Prostate gland (tissue), 2 donors: ENCODE results near the gene MYO5A. TPM values are rescaled to one million over a fixed set of nuclear protein-coding genes. Genes with fewer than 3 reads are reported as not detected.
"Not testable (repeated sequence)": the region's sequence is repeated elsewhere in the genome, so short reads cannot be mapped to it uniquely, and the experiment has no call there.

Experiments
- DNase-seq: peaks from one replicate; pipeline ENCODE4 v3.0.0-alpha.2; 2019; ENCODE audit warnings: low spot score
- H3K27ac ChIP-seq, 2 donors: fragments of 200-600 bp; sonication (generic); 2 replicates each; pipeline ENCODE4 v1.5.1; 2017 to 2019
- H3K27me3 ChIP-seq: fragments of 200-600 bp; sonication (generic); replicated peaks from 2 replicates; pipeline ENCODE4 v1.5.1; 2019; ENCODE audit not compliant: insufficient read depth
- H3K36me3 ChIP-seq, 2 donors: fragments of 200-600 bp; sonication (generic); 1 replicate in 1 of 2; 2 replicates in 1 of 2; pipeline versions ENCODE4 v1.5.1 to v1.8.1; 2017 to 2019
- H3K4me1 ChIP-seq: fragments of 200-600 bp; sonication (generic); replicated peaks from 2 replicates; pipeline ENCODE4 v1.5.1; 2019
- H3K4me3 ChIP-seq, 2 donors: fragments of 200-600 bp; sonication (generic); 2 replicates each; pipeline ENCODE4 v1.5.1; 2017 to 2019
- H3K9me3 ChIP-seq: fragments of 200-600 bp; sonication (generic); 2 replicates; pipeline ENCODE4 v1.5.1; 2017
- POLR2A ChIP-seq: fragments of 450-650 bp; IDR thresholded peaks from one replicate; pipeline ENCODE4 v1.6.1; 2016; ENCODE audit warnings: antibody characterized with exemption, mild to moderate bottlenecking
- POLR2AphosphoS5 ChIP-seq: sonication (generic); formaldehyde crosslinking; IDR thresholded peaks from one replicate; pipeline ENCODE4 v1.6.1; 2017; ENCODE audit warnings: antibody characterized with exemption
- WGBS: methylation state at CpG from one replicate; pipeline ENCODE4 v1.1.5; 2018; 5-methylcytosine and 5-hydroxymethylcytosine counted together
- intact Hi-C: fragments of 100-400 bp; cut with DNase I; formaldehyde crosslinking; loops from one replicate; pipeline ENCODE4 v1.14.2; 2022
- total RNA-seq, 2 donors: library from RNA; depleted of rRNA; stranded (reverse); fragments of >200 nt; gene quantifications; one replicate each; pipeline ENCODE4 v1.1.0, GENCODE V29; 2016
- TF ChIP-seq, protein P1 (sequence below), 4 experiments: fragments of 200-600 bp in 2 of 4; fragments of 450-650 bp in 2 of 4; sonication (generic) in 2 of 4; IDR thresholded peaks; 1 replicate in 3 of 4; 2 replicates in 1 of 4; pipeline ENCODE4 v1.5.1; 2016 to 2019; ENCODE audit warnings: antibody characterized with exemption in 4 of 4, mild to moderate bottlenecking in 2 of 4, moderate library complexity in 2 of 4

Gene MYO5A
- total RNA-seq, 2 donors from 2014 or later = 24.9 to 41.9 TPM

DNA sequence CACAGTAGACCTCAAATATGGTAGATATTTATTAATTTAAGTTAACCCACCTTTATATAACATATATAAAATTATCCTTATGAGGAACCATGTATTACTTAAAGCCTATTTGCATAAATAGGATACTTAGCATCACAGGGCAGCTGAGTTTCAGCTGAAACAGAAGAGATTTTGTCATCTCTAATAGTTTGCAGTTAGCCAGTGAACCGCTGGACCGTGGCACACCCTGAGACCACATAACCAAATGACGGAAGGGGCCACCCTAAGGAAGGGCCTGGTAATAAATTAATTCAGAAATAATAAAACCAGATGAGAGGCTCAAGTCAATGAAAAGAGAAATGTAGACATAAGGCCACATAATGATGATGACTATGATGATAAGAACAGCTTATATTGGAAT, 107.7 kb downstream of the MYO5A start:
- Histone ChIP-seq H3K27ac (no peak overlapping the region), H3K27me3 (no peaks in the 10 kb centered on the region), H3K36me3 (no peaks in the 10 kb centered on the region), H3K4me3 (no peak overlapping the region), H3K9me3 (no peaks in the 10 kb centered on the region), H3K4me1 (no peaks in the 10 kb centered on the region)
- 91% methylated on average over 3 of the region's 3 CpGs for WGBS
- TF ChIP-seq POLR2A = no peak
- no peak for TF ChIP-seq POLR2AphosphoS5
- TF ChIP-seq, protein P1, sequence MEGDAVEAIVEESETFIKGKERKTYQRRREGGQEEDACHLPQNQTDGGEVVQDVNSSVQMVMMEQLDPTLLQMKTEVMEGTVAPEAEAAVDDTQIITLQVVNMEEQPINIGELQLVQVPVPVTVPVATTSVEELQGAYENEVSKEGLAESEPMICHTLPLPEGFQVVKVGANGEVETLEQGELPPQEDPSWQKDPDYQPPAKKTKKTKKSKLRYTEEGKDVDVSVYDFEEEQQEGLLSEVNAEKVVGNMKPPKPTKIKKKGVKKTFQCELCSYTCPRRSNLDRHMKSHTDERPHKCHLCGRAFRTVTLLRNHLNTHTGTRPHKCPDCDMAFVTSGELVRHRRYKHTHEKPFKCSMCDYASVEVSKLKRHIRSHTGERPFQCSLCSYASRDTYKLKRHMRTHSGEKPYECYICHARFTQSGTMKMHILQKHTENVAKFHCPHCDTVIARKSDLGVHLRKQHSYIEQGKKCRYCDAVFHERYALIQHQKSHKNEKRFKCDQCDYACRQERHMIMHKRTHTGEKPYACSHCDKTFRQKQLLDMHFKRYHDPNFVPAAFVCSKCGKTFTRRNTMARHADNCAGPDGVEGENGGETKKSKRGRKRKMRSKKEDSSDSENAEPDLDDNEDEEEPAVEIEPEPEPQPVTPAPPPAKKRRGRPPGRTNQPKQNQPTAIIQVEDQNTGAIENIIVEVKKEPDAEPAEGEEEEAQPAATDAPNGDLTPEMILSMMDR (IDR thresholded peaks at IDR 0.05) = no peak
- no peak for DNase-seq
- intact Hi-C loops = no loop called here

DNA sequence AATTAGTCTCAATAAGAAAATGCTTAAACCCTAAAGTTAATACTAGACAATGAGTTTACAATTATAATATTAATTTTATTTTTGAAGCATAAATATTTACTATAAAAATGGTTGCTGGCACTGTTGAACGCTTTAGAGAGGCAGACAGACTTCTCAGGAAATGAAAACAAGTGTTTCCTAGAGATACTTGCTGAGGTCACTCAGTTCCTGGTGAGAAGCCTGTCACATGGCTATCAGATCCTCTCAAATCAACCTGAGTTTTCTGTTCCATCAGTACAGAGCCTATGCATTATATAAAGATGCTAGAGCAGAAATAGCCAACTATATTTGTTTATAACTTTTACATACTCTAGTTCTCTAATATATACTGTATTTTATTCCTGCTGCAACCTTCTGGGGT, 109.2 kb downstream of the MYO5A start:
- H3K27ac ChIP-seq = no peak overlapping the region
- no peak for TF ChIP-seq POLR2A
- TF ChIP-seq, protein P1 (IDR thresholded peaks at IDR 0.05) = no peak
- TF ChIP-seq POLR2AphosphoS5 = no peak
- H3K27me3 ChIP-seq = no peaks in the 10 kb centered on the region
- no peaks in the 10 kb centered on the region for H3K36me3 ChIP-seq
- intact Hi-C loops = no loop called here
- no peak for DNase-seq
- 67% methylated on average over 1 of the region's 1 CpG for WGBS
- H3K4me3 ChIP-seq = no peak overlapping the region
- no peaks in the 10 kb centered on the region for H3K4me1 ChIP-seq
- no peaks in the 10 kb centered on the region for H3K9me3 ChIP-seq

DNA sequence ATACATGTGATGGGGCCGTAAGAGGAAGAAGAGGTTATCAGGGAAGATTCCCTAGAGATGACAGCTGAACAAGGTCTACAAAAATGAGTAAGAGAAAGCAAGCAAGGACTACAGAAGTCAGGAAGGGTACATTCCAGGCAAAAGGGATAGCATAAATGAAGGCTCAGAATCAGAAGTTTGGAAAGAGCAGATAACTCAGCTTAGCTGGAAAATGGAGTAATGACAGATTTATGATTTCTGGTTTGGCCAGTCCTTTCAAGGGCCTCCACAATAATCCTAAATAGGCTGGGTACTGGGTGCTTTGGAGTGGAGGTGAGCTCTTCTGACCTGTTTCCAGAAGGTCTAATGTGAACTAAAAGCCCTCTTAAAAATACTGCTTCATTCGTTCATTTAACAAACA, 110.7 kb downstream of the MYO5A start:
- H3K9me3 ChIP-seq = no peaks in the 10 kb centered on the region
- no peaks in the 10 kb centered on the region for H3K4me1 ChIP-seq
- H3K27ac ChIP-seq = no peak overlapping the region
- 86% methylated on average over 2 of the region's 2 CpGs for WGBS
- intact Hi-C loops = no loop called here
- no peak overlapping the region for H3K4me3 ChIP-seq
- H3K27me3 ChIP-seq = no peaks in the 10 kb centered on the region
- no peak for DNase-seq
- no peaks in the 10 kb centered on the region for H3K36me3 ChIP-seq
- TF ChIP-seq POLR2AphosphoS5 (no peak), POLR2A (no peak)
- TF ChIP-seq, protein P1 (IDR thresholded peaks at IDR 0.05) = no peak

DNA sequence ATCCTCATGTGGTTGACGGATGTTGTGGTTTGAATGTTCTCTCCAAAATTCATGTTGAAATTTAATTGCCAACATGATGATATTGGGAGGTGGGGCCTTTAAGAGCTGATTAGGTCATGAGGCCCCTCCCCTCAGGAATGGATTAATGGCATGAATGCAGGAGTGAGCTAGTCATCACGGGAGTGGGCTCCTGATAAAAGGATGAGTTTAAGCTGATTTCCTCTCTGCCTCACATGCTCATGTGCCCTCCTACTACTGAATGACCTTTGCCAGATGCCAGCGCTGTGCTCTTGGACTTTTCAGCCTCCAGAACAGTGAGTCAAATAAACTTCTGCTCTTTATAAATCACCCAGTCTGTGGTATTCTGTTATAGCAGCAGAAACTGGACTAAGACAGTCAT, 111.2 kb downstream of the MYO5A start:
- DNase-seq = no peak
- TF ChIP-seq POLR2AphosphoS5 = no peak
- TF ChIP-seq, protein P1 (IDR thresholded peaks at IDR 0.05) = no peak
- TF ChIP-seq POLR2A = no peak
- Histone ChIP-seq H3K9me3 (no peaks in the 10 kb centered on the region), H3K27ac (no peak overlapping the region), H3K4me1 (no peaks in the 10 kb centered on the region), H3K4me3 (no peak overlapping the region), H3K27me3 (no peaks in the 10 kb centered on the region), H3K36me3 (no peaks in the 10 kb centered on the region)
- 84% methylated on average over 3 of the region's 3 CpGs for WGBS
- intact Hi-C loops = no loop called here

DNA sequence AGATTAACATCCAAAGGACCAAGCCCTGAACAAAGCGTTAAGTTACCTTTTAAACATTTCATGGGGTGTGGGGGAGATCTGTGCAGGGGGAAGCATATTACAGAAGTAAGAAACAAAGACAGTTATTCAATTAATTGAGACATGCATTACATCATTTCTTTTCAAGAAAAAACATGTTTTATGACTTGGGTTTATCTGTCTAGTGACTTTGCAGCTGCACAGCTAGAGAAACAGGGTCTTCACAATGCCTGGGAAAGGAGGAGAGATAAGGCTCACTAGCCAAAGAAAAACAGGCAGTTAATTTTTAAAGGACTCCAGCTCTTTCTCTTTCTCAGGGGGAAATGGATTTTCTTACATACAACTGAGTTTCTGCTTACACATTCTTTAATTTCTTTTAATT, 112.1 kb downstream of the MYO5A start:
- H3K4me3 ChIP-seq, H3K9me3 ChIP-seq, H3K36me3 ChIP-seq, H3K4me1 ChIP-seq, H3K27me3 ChIP-seq, H3K27ac ChIP-seq, DNase-seq, intact Hi-C loops: not testable (repeated sequence)
- 86% methylated on average over 1 of the region's 1 CpG for WGBS
